ENCODE results near the gene IL3RA.

The IL3RA gene

DNA sequence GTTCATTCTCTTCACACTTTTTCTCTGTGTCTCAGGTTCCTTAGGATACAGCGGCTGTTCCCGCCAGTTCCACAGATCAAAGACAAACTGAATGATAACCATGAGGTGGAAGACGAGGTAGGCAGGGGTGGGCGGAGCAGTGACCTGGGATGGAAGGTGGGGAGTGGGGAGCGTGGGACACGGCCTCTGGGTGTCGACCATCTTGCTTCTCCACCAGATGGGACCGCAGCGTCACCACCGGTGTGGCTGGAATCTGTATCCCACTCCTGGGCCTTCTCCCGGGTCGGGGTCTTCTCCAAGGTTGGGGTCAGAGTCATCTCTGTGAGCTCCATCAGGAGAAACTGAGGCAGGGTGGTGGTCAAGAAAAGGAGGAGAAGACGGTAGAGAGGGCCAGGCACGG lies 31.2 kb upstream of the IL3RA start:
- no peaks in the 10 kb centered on the region for H3K9me3 ChIP-seq (ENCODE audit: insufficient read depth, low read depth, low read length)
- H3K27ac ChIP-seq (ENCODE audit: low read depth, low read length), result no peak overlapping the region

DNA sequence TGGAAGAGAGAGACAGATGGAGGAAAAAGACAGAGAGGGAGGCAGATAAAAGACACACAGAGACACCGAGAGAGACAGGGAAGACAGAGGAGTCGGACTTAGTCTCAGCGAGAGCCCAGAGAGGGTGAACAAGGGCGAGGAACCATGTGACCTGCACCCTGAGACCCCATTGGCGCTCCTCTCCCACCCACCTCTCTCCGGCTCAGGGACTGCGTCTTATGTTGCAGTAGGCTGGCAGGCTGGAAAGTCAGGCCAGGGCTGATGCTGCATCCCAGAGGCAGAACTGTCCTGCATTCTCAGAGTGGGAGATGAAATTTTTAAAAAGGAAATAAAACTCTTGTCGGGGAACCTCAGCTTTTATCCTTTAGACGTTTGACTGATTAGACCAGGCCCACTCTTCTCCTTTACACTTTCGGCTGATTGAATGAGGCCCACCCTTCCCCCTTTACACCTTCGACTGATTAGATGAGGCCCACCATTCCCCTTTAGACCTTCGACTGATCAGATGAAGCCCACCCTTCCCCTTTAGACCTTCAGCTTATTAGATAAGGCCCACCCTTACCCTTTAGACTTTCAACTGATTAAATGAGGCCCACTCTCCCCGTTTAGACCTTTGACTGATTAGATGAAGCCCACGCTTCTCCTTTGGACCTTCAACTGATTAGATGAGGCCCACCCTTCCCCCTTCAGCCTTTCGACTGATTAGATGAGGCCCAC lies 29.5 kb upstream of the IL3RA start:
- H3K4me1 ChIP-seq (ENCODE audit: control insufficient read depth in 1 of 2, insufficient read depth in 2 of 2, low read length in 2 of 2), result no peaks in the 10 kb centered on the region
- H3K27ac ChIP-seq (ENCODE audit: low read depth, low read length), result no peak overlapping the region
- H3K18ac ChIP-seq (ENCODE audit: low read length), result no peak overlapping the region
- H3K27me3 ChIP-seq (ENCODE audit: insufficient read depth, low read length), result no peaks in the 10 kb centered on the region
- H3K9me3 ChIP-seq (ENCODE audit: insufficient read depth, low read depth, low read length), result no peaks in the 10 kb centered on the region
- no peak overlapping the region for H3K4me2 ChIP-seq (ENCODE audit: low read length)
- H3K79me1 ChIP-seq (ENCODE audit: low read length), result no peaks in the 10 kb centered on the region
- H2BK120ac ChIP-seq (ENCODE audit: insufficient read depth, low read length, poor library complexity), result no peak overlapping the region
- H2BK5ac ChIP-seq (ENCODE audit: low read depth, low read length, poor library complexity), result no peak overlapping the region
- H2BK12ac ChIP-seq (ENCODE audit: low read length), result no peak overlapping the region
- H4K8ac ChIP-seq (ENCODE audit: low read depth, low read length), result no peak overlapping the region
- no peak overlapping the region for H3K9ac ChIP-seq (ENCODE audit: low read length)
- no peak overlapping the region for H4K91ac ChIP-seq (ENCODE audit: low read depth, low read length)
- peaks cover 15 to 18% of the 10 kb centered on the region in 2 experiments for H3K36me3 ChIP-seq (ENCODE audit: control insufficient read depth in 1 of 2, insufficient read depth in 2 of 2, low read length in 2 of 2)
- no CpG with 5 or more reads among the region's 15 CpGs for WGBS (ENCODE audit: extremely low coverage, insufficient coverage, insufficient read length)
- no peak for DNase-seq
- H3K23ac ChIP-seq (ENCODE audit: low read length), result no peak overlapping the region
- no peak overlapping the region for H3K4me3 ChIP-seq (ENCODE audit: low read depth, low read length)
- no peak overlapping the region for H3K14ac ChIP-seq (ENCODE audit: low read length)
- no peaks in the 10 kb centered on the region for H3K79me2 ChIP-seq (ENCODE audit: control insufficient read depth, insufficient read depth, low read length, poor library complexity)
- no peak overlapping the region for H4K12ac ChIP-seq (ENCODE audit: low read depth, low read length)
- no peak overlapping the region for H2AFZ ChIP-seq (ENCODE audit: insufficient read depth, low read length, poor library complexity)
- H2AK5ac ChIP-seq (ENCODE audit: low read length), result no peak overlapping the region
- no peak overlapping the region for H3K4ac ChIP-seq (ENCODE audit: low read depth, low read length)

More for the DNA sequence above, 31.2 kb upstream of the IL3RA start:
- no peak overlapping the region for H4K12ac ChIP-seq (ENCODE audit: low read depth, low read length)
- peaks cover 18 to 21% of the 10 kb centered on the region in 2 experiments for H3K36me3 ChIP-seq (ENCODE audit: control insufficient read depth in 1 of 2, insufficient read depth in 2 of 2, low read length in 2 of 2)
- no peak overlapping the region for H2AFZ ChIP-seq (ENCODE audit: insufficient read depth, low read length, poor library complexity)
- H2BK12ac ChIP-seq (ENCODE audit: low read length), result no peak overlapping the region
- no peak overlapping the region for H3K18ac ChIP-seq (ENCODE audit: low read length)
- H3K14ac ChIP-seq (ENCODE audit: low read length), result no peak overlapping the region
- no peaks in the 10 kb centered on the region for H3K27me3 ChIP-seq (ENCODE audit: insufficient read depth, low read length)
- H2AK5ac ChIP-seq (ENCODE audit: low read length), result no peak overlapping the region
- no peak overlapping the region for H2BK120ac ChIP-seq (ENCODE audit: insufficient read depth, low read length, poor library complexity)
- no peak overlapping the region for H4K91ac ChIP-seq (ENCODE audit: low read depth, low read length)
- no peak overlapping the region for H3K23ac ChIP-seq (ENCODE audit: low read length)
- H3K9ac ChIP-seq (ENCODE audit: low read length), result no peak overlapping the region
- no peaks in the 10 kb centered on the region for H3K79me1 ChIP-seq (ENCODE audit: low read length)
- H3K4me2 ChIP-seq (ENCODE audit: low read length), result no peak overlapping the region
- no CpG with 5 or more reads among the region's 14 CpGs for WGBS (ENCODE audit: extremely low coverage, insufficient coverage, insufficient read length)
- no peak overlapping the region for H4K8ac ChIP-seq (ENCODE audit: low read depth, low read length)
- no peak overlapping the region for H2BK5ac ChIP-seq (ENCODE audit: low read depth, low read length, poor library complexity)
- H3K4me3 ChIP-seq (ENCODE audit: low read depth, low read length), result no peak overlapping the region
- no peaks in the 10 kb centered on the region for H3K4me1 ChIP-seq (ENCODE audit: control insufficient read depth in 1 of 2, insufficient read depth in 2 of 2, low read length in 2 of 2)
- H3K4ac ChIP-seq (ENCODE audit: low read depth, low read length), result no peak overlapping the region
- no peaks in the 10 kb centered on the region for H3K79me2 ChIP-seq (ENCODE audit: control insufficient read depth, insufficient read depth, low read length, poor library complexity)
- DNase-seq, result no peak

- no peak for DNase-seq
- no peak overlapping the region for H2BK120ac ChIP-seq (ENCODE audit: insufficient read depth, low read length, poor library complexity)
- no peak overlapping the region for H3K4me2 ChIP-seq (ENCODE audit: low read length)
- no peak overlapping the region for H3K23ac ChIP-seq (ENCODE audit: low read length)
- no peak overlapping the region for H3K4me3 ChIP-seq (ENCODE audit: low read depth, low read length)
- H3K79me1 ChIP-seq (ENCODE audit: low read length), result no peaks in the 10 kb centered on the region
- no peaks in the 10 kb centered on the region for H3K27me3 ChIP-seq (ENCODE audit: insufficient read depth, low read length)
- H2BK12ac ChIP-seq (ENCODE audit: low read length), result no peak overlapping the region
- H3K9me3 ChIP-seq (ENCODE audit: insufficient read depth, low read depth, low read length), result no peaks in the 10 kb centered on the region
- no peak overlapping the region for H3K18ac ChIP-seq (ENCODE audit: low read length)
- no peak overlapping the region for H2AFZ ChIP-seq (ENCODE audit: insufficient read depth, low read length, poor library complexity)
- no peaks in the 10 kb centered on the region for H3K79me2 ChIP-seq (ENCODE audit: control insufficient read depth, insufficient read depth, low read length, poor library complexity)
- WGBS (ENCODE audit: extremely low coverage, insufficient coverage, insufficient read length), result no CpG with 5 or more reads among the region's 10 CpGs
- H2AK5ac ChIP-seq (ENCODE audit: low read length), result no peak overlapping the region
- no peak overlapping the region for H4K91ac ChIP-seq (ENCODE audit: low read depth, low read length)
- H3K14ac ChIP-seq (ENCODE audit: low read length), result no peak overlapping the region
- no peak overlapping the region for H3K4ac ChIP-seq (ENCODE audit: low read depth, low read length)
- H3K36me3 ChIP-seq (ENCODE audit: control insufficient read depth in 1 of 2, insufficient read depth in 2 of 2, low read length in 2 of 2), result peaks cover 15 to 19% of the 10 kb centered on the region in 2 experiments
- no peak overlapping the region for H3K9ac ChIP-seq (ENCODE audit: low read length)
- no peak overlapping the region for H4K8ac ChIP-seq (ENCODE audit: low read depth, low read length)
- H2BK5ac ChIP-seq (ENCODE audit: low read depth, low read length, poor library complexity), result no peak overlapping the region
- H3K4me1 ChIP-seq (ENCODE audit: control insufficient read depth in 1 of 2, insufficient read depth in 2 of 2, low read length in 2 of 2), result no peaks in the 10 kb centered on the region
- H4K12ac ChIP-seq (ENCODE audit: low read depth, low read length), result no peak overlapping the region
- H3K27ac ChIP-seq (ENCODE audit: low read depth, low read length), result no peak overlapping the region
Measured at GRCh38 chrX:1307626-1308340, 28.8 kb upstream of the IL3RA start.

- Histone ChIP-seq H3K23ac (ENCODE audit: low read length) (no peak overlapping the region), H3K9ac (ENCODE audit: low read length) (no peak overlapping the region), H3K4me3 (ENCODE audit: low read depth, low read length) (no peak overlapping the region), H3K18ac (ENCODE audit: low read length) (no peak overlapping the region), H2BK120ac (ENCODE audit: insufficient read depth, low read length, poor library complexity) (no peak overlapping the region), H3K4me2 (ENCODE audit: low read length) (no peak overlapping the region), H2AK5ac (ENCODE audit: low read length) (no peak overlapping the region), H3K4ac (ENCODE audit: low read depth, low read length) (no peak overlapping the region), H3K79me2 (ENCODE audit: control insufficient read depth, insufficient read depth, low read length, poor library complexity) (no peaks in the 10 kb centered on the region), H4K91ac (ENCODE audit: low read depth, low read length) (no peak overlapping the region), H2BK5ac (ENCODE audit: low read depth, low read length, poor library complexity) (no peak overlapping the region), H3K4me1 (ENCODE audit: control insufficient read depth in 1 of 2, insufficient read depth in 2 of 2, low read length in 2 of 2) (no peaks in the 10 kb centered on the region), H3K79me1 (ENCODE audit: low read length) (no peaks in the 10 kb centered on the region), H3K9me3 (ENCODE audit: insufficient read depth, low read depth, low read length) (no peaks in the 10 kb centered on the region), H4K12ac (ENCODE audit: low read depth, low read length) (no peak overlapping the region), H2BK12ac (ENCODE audit: low read length) (no peak overlapping the region), H2AFZ (ENCODE audit: insufficient read depth, low read length, poor library complexity) (no peak overlapping the region), H3K27me3 (ENCODE audit: insufficient read depth, low read length) (no peaks in the 10 kb centered on the region), H3K14ac (ENCODE audit: low read length) (no peak overlapping the region), H3K27ac (ENCODE audit: low read depth, low read length) (no peak overlapping the region), H4K8ac (ENCODE audit: low read depth, low read length) (no peak overlapping the region), H3K36me3 (ENCODE audit: control insufficient read depth in 1 of 2, insufficient read depth in 2 of 2, low read length in 2 of 2) (peaks cover 14 to 20% of the 10 kb centered on the region in 2 experiments)
- WGBS (ENCODE audit: extremely low coverage, insufficient coverage, insufficient read length), result no CpG with 5 or more reads among the region's 8 CpGs
- no peak for DNase-seq
Measured at GRCh38 chrX:1308476-1308875, 28.1 kb upstream of the IL3RA start.
